Nucleus accumbens (tissue), 56 donors: ENCODE data around the gene ABHD16A.

ENCODE experiments used
- DNase-seq, 56 donors: peaks; one replicate each; lab custom pipeline; 2025; lab: John Stamatoyannopoulos, UW

The ABHD16A gene

DNA sequence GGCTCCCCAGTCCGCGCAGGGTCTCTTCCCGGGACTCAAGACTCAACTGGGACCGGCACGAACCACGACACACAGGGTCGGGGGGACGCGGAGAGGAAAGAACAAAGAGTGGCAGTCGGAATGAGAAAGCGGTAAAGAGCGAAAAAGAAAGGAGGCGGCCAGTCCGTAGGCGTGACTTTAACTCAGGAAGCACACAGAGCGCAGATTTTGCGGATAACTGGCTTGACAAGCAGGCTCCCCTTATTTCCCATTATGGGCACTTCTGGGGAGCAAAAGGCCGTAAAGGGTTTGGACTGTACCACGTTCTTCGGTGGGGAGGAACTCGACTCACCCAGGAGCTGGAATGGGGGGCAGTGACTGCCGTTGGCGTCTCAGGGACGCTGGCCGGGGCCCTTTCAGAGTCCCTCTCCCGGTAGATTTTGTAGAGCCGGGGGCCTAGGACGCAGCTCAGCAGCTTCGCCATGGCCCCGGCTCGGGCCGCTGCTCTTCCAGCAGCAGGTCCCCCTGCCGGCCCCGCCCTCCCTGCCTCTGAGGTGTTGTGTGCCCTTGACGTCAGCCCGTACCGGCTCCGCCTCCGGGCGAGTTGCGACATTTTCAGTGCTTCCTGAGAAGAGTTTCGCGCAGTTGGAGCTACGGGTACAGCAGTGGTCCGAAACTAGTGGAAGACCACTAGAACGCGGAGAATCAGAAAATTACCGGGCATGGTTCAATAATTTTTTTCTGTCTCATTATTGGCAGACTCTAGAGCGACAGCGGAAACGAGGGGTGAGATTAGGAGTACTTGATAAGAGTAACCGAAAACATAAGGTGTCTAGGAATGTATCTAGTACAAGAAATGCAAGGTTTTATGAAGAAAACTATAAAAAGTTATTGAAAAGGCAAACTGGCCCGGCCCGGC lies at the start of gene ABHD16A:
Gene ABHD16A, minus strand, starts transcription at position 506 of the 898 bp plus-strand sequence. Its CDS starts 43 bp downstream, at position 463.
- peak; percentile 73 to 99 (median 96) for DNase-seq

GRCh38 chr6:31752739-31753319 lies 49.7 kb upstream of the ABHD16A start:
- DNase-seq: no peak

DNA sequence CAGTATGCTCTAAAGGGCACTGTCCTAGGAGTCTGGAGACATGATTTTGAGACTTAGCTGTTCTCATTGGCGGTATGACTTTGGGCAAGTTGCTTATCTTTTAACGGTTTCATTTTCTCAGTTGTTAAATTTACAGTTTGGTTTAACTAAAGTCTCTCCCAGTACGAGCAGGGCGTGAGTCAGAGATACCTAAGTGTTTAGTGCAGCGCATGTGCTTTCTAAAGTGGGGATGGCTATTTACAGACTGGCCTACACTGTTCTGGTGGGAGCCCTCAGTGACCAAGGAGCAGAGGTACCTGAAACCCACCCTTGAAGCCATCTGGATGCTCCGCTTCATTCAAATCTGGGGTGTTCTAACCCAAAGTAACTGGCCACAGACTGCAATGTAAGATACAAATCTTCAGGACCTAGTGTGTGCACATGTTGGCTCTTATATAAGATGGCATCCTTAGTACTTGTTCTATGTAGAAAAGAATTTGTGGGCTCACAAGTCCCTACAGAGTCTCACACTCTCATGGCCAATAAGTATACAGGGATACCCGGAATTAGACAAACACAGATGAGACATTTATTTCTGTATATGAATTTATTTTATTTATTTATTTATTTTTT lies 47.4 kb upstream of the ABHD16A start:
- DNase-seq: no peak

DNA sequence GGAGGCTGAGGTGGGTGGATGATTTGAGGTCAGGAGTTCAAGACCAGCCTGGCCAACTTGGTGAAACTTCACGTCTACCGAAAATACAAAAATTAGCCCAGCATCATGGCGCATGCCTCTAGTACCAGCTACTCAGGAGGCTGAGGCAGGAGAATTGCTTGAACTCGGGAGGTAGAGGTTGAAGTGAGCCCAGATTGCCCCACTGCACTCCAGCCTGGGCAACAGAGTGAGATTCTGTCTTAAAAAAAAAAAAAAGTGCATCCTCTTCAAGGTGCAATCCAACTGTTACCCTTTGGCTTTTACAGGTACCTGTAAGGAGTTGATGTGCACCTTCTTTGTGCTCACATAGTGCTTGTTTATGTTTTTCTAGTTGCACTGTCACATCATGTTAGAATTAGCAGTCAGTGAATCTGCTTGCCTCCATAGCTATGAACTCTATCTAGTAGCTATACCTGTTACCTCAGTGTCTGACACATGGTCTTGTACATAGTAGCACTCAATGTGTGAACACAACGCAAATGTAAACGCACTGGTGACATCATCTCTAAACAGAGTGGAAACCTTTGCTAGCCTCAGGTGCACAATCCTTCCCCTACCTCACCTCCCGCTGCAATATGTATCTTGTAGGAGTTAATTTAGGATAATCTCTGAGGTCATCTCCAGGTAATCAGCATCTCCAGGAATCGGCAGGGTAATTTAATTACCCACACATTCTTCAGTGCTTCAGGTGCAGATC lies 46.3 kb upstream of the ABHD16A start:
- DNase-seq: no peak

- no peak for DNase-seq
Observed at GRCh38 chr6:31744422-31744821, 41.3 kb upstream of the ABHD16A start.

DNA sequence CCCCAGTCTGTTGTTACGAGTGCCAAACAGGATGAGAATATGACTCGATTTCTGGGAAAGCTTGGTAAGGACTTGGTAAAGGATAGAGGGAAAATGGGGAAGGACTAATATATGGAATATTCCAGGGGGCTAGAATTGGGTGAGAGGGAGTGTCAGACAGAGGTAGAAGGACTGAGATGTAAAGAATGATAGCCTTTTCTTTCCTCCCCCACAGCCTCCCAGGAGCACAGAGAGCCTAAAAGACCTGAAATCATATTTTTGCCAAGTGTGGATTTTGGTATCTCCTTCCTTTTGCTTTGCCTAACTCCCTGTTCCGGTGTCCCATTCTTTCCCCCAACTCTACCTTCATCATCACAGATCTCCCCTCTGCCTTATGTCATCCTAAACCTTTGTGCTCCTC lies 39.8 kb upstream of the ABHD16A start:
- DNase-seq: no peak

DNA sequence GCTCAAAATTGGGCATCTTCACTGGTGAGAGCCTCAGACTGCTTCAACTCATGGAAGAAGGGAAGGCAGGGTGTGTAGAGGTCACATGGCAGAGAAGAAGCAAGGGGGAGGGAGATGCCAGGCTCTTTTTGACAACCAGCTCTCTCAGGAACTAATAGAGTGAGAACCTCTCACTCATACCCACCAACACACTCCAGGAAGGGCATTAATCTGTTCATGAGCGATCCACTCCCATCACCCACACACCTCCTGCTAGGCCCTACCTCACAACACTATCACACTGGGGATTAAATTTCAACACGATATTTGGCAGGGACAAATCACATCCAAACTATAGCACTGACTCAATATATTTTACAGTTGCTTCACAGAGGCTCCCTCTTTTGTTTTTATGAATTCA lies 38.7 kb upstream of the ABHD16A start:
- DNase-seq: no peak

DNA sequence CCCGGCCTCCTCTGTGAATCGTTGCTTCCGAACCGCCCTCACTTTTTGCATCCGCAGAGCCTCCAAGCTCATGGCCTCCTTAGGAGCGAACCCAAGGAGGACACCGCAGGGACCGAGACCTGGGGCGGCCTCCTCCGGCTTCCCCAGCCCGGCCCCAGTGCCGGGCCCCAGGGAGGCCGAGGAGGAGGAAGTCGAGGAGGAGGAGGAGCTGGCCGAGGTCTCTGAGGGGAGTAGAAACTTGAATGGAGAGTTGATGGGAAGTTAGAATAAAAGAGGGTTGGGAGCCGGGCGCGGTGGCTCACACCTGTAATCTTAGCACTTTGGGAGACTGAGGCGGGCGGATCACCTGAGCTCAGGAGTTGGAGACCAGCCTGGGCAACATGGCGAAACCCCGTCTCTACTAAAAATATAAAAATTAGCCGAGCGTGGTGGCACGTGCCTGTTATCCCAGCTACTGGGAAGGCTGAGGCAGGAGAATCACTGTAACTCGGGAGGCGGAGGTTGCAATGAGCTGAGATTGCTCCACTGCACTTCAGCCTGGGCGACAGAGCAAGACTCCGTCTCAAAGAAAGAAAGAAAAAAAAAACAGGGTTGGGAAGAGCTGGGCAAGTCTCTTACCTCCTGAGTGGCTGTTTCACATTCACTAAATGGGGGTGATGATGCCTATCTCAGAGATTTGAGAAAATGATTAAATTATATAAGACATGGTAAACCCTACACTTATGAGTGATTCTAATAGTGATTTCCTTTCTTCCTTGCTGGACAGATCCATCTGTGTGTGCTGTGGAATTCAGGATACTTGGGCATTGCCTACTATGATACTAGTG lies 37.5 kb upstream of the ABHD16A start:
- DNase-seq: no peak

- peak; percentile 69 to 99 (median 95) for DNase-seq
Observed at GRCh38 chr6:31739639-31740396, 36.7 kb upstream of the ABHD16A start, which contains the start of gene MSH5. Gene MSH5 (plus strand): TSS chr6:31740005. CDS start chr6:31740467, 462 bp downstream.

GRCh38 chr6:31737991-31738979 lies 35.2 kb upstream of the ABHD16A start:
- peak in 5 of 56 donors; percentile 7 to 29 (median 17) for DNase-seq

GRCh38 chr6:31737315-31737990 lies 34.3 kb upstream of the ABHD16A start:
- DNase-seq: no peak

DNA sequence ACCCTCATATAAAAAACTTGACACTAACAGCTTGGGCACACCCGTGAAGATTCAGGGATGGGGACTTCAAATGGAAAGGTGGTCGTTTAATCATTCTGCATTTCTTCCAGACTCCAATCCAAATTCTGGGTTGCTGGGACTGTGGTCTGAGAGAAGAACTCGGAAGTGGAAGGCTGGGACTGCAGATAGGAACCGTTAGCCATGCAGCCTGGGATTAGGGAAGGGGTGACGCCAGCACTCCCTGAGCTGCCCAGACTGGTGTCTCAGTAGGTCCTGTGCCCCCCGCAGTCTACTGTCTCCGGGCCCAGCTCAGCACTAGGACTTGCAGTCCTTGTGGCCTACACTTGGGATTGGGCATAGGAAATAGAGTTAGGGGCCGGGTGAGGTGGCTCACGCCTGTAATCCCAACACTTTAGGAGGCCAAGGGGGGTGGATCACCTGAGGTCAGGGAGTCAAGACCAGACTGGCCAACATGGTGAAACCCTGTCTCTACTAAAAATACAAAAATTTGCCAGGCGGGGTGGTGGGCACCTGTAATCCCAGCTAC lies 33.7 kb upstream of the ABHD16A start:
- DNase-seq: no peak

GRCh38 chr6:31736021-31736767 lies 33.1 kb upstream of the ABHD16A start, which contains the start of gene CLIC1:
Gene CLIC1 (minus strand): TSS chr6:31736530. CDS start chr6:31736300, 230 bp downstream.
- DNase-seq: peak in 12 of 56 donors; percentile 5 to 62 (median 14)

DNA sequence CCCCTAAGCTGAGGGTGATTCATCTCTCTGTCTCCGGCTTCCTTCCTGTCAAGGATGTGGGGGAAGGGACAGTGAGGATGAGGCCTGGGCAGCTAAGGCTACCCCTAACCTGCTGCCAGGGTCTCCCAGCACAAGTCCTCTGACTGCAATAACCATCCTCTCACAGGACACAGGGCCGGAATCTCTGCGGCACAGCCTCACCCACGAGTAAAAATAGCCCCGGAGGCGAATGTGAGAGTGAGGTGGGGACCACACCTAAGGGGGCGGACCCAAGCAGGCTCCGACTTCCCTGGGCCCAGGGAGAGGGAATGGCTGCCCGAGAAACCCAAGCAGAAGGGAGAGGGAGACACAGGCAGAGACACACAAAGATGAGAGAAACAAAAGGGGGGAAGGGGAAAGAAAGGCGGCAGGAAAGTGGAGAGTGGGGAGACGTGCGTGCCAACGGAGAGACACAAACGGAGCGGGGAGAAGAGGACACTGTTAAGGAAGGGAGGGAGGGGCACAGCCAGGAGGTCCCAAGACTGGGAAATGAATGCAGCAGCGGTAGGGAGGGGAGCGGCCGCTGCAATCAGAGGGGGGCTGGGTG lies 31.8 kb upstream of the ABHD16A start:
- peak in 4 of 56 donors; percentile 7 to 12 (median 8) for DNase-seq

DNA sequence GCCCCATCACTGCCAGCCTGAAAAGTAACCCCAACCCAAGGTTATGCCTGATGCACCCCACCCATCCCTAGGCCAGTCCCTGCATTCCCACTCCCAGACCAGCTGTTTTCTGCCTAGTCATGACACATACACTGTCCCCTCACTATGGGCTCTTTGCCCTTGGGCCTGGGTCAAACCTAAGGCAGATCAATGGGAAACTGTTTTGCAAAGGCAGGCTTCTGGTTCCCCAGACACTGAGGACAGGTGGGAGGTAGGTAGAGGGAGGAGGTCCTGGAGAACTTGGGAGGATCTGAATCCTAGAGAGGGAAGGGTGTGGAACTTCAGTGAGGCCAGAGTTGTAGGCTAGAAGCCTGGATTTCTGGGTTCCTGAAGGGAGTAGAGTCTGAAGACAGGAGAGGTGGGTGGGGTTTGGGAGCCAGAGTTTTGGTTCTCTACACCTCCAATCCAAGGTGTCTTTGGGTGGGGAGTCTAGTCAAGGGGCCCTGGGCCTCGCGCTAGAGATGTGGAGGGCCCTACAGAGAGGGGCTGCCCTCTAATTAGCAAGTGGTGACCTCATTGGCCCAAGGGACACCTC lies 31.2 kb upstream of the ABHD16A start:
- no peak for DNase-seq
